DND-41 (cell line): ENCODE results near the gene UBE2H.

Experiments
- CTCF ChIP-seq: IDR thresholded peaks from 2 replicates; pipeline ENCODE4 v1.5.1; 2012; ENCODE audit warnings: borderline replicate concordance, low read length, moderate library complexity, mild to moderate bottlenecking; ENCODE audit not compliant: poor library complexity, severe bottlenecking; ENCODE audit errors: extremely low read depth
- EZH2 ChIP-seq: IDR thresholded peaks from 3 replicates; pipeline ENCODE4 v1.6.1; 2012; ENCODE audit warnings: borderline replicate concordance, low read depth, mild to moderate bottlenecking, moderate library complexity, low read length, inconsistent platforms; ENCODE audit not compliant: severe bottlenecking

GRCh38 chr7:129857313-129857712 is 95.4 kb downstream of the UBE2H start:
- TF ChIP-seq EZH2 = no peak
- TF ChIP-seq CTCF = no peak
